Measurements from ENCODE around the gene SLC26A1. TPM values are rescaled to one million over a fixed set of nuclear protein-coding genes. Genes with fewer than 3 reads are reported as not detected.

Gene SLC26A1
- total RNA-seq, 2 experiments from 2014 or later: 0.30 TPM; not detected in 1

DNA sequence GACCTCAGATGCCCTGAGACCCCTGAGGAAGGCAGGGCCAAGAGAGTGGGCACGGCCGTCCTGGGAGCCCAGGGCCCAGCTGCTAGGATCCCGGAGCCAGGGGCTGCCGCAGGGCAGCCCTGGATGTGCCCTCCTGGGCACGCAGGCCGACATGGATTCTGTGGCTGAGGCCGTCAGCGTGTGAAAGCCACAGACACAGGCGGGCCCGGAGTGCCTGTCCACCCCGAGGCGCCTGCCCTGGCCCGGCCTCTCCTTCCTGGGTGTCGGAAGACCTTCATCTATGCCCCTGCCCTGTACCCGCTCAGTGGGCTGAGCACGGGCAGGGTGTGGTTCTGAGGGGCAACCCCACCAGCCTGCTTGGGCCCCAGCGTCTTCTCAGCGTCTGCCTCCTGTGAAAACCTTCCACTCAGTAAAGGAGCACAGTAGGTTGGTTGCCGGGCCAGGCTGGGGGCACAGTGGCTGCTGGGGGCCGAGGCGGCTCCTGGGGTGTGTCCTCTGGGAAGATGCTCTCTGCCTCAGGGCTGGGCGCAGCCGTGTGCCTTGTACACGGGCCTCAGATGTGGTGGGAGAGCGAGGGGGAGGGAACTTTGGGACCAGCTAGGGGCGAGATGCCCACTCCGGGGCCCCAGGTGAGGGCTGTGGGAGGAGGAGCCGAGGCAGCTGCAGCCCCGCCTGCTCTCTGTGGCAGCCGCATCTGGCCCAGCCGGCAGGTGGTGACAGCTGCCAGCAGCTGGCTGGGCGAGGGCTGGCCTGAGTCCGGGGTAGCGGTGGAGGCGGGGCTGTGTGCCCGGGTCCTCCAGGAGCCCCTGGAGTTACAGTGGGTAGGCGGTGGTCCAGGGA is 39.0 kb upstream of the SLC26A1 start:
- Histone ChIP-seq H2AFZ (ENCODE audit: low read length) (no peak overlapping the region), H3K36me3 (ENCODE audit: insufficient read depth, low read length) (no peaks in the 10 kb centered on the region), H3K27ac (ENCODE audit: low read depth, low read length, poor library complexity, severe bottlenecking) (no peak overlapping the region), H4K20me1 (ENCODE audit: insufficient read depth, low read length) (no peaks in the 10 kb centered on the region), H3K9me3 (ENCODE audit: low read length) (no peaks in the 10 kb centered on the region), H3K4me2 (ENCODE audit: low read length) (no peak overlapping the region), H3K4me3 (ENCODE audit: low read depth, low read length, poor library complexity, severe bottlenecking) (no peak overlapping the region), H3K9me2 (ENCODE audit: insufficient read depth, low read length) (no peaks in the 10 kb centered on the region), H3K4me1 (ENCODE audit: insufficient read depth, low read length, poor library complexity, severe bottlenecking) (no peaks in the 10 kb centered on the region), H3K79me2 (ENCODE audit: insufficient read depth, low read depth, low read length) (no peaks in the 10 kb centered on the region)
- ChIA-PET POLR2A (no interaction called here), CTCF (ENCODE audit: unreplicated experiment) (no interaction called here)
- TF ChIP-seq EZH2phosphoT487 (IDR thresholded peaks at IDR 0.05; ENCODE audit: borderline replicate concordance, low read depth, low read length): no peak
- TF ChIP-seq, protein P1, sequence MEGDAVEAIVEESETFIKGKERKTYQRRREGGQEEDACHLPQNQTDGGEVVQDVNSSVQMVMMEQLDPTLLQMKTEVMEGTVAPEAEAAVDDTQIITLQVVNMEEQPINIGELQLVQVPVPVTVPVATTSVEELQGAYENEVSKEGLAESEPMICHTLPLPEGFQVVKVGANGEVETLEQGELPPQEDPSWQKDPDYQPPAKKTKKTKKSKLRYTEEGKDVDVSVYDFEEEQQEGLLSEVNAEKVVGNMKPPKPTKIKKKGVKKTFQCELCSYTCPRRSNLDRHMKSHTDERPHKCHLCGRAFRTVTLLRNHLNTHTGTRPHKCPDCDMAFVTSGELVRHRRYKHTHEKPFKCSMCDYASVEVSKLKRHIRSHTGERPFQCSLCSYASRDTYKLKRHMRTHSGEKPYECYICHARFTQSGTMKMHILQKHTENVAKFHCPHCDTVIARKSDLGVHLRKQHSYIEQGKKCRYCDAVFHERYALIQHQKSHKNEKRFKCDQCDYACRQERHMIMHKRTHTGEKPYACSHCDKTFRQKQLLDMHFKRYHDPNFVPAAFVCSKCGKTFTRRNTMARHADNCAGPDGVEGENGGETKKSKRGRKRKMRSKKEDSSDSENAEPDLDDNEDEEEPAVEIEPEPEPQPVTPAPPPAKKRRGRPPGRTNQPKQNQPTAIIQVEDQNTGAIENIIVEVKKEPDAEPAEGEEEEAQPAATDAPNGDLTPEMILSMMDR (conservative IDR thresholded peaks at IDR 0.05; ENCODE audit: low read length): 0 out of 2 replicates have a peak, but pooled peaks have one; percentile 27
- DNase-seq (ENCODE audit: low spot score): no peak
- intact Hi-C loops (cut with micrococcal nuclease; ENCODE audit: unreplicated experiment): no loop called here
- BruUV-seq (replicated peaks): no TSS peak

GRCh38 chr4:1031346-1031745 is 38.1 kb upstream of the SLC26A1 start:
- Histone ChIP-seq H2AFZ (ENCODE audit: low read length) (no peak overlapping the region), H3K9me3 (ENCODE audit: low read length) (no peaks in the 10 kb centered on the region), H3K79me2 (ENCODE audit: insufficient read depth, low read depth, low read length) (no peaks in the 10 kb centered on the region), H3K4me2 (ENCODE audit: low read length) (no peak overlapping the region), H3K36me3 (ENCODE audit: insufficient read depth, low read length) (no peaks in the 10 kb centered on the region), H3K27ac (ENCODE audit: low read depth, low read length, poor library complexity, severe bottlenecking) (no peak overlapping the region), H4K20me1 (ENCODE audit: insufficient read depth, low read length) (no peaks in the 10 kb centered on the region), H3K4me3 (ENCODE audit: low read depth, low read length, poor library complexity, severe bottlenecking) (no peak overlapping the region), H3K9me2 (ENCODE audit: insufficient read depth, low read length) (no peaks in the 10 kb centered on the region), H3K4me1 (ENCODE audit: insufficient read depth, low read length, poor library complexity, severe bottlenecking) (peaks cover 5% of the 10 kb centered on the region)
- intact Hi-C loops (cut with micrococcal nuclease; ENCODE audit: unreplicated experiment): no loop called here
- ChIA-PET POLR2A (no interaction called here), CTCF (ENCODE audit: unreplicated experiment) (no interaction called here)
- no peak for DNase-seq (ENCODE audit: low spot score)
- TF ChIP-seq, protein P1 (conservative IDR thresholded peaks at IDR 0.05; ENCODE audit: low read length): no peak
- no peak for TF ChIP-seq EZH2phosphoT487 (IDR thresholded peaks at IDR 0.05; ENCODE audit: borderline replicate concordance, low read depth, low read length)
- BruUV-seq (replicated peaks): no TSS peak

GRCh38 chr4:1030559-1030958 is 37.4 kb upstream of the SLC26A1 start:
- Histone ChIP-seq H3K9me2 (ENCODE audit: insufficient read depth, low read length) (no peaks in the 10 kb centered on the region), H3K4me2 (ENCODE audit: low read length) (no peak overlapping the region), H3K79me2 (ENCODE audit: insufficient read depth, low read depth, low read length) (no peaks in the 10 kb centered on the region), H3K4me3 (ENCODE audit: low read depth, low read length, poor library complexity, severe bottlenecking) (no peak overlapping the region), H3K27ac (ENCODE audit: low read depth, low read length, poor library complexity, severe bottlenecking) (no peak overlapping the region), H3K36me3 (ENCODE audit: insufficient read depth, low read length) (no peaks in the 10 kb centered on the region), H3K4me1 (ENCODE audit: insufficient read depth, low read length, poor library complexity, severe bottlenecking) (peaks cover 13% of the 10 kb centered on the region), H4K20me1 (ENCODE audit: insufficient read depth, low read length) (no peaks in the 10 kb centered on the region), H2AFZ (ENCODE audit: low read length) (no peak overlapping the region), H3K9me3 (ENCODE audit: low read length) (no peaks in the 10 kb centered on the region)
- POLR2A ChIA-PET: no interaction called here
- TF ChIP-seq, protein P1 (conservative IDR thresholded peaks at IDR 0.05; ENCODE audit: low read length): no peak
- TF ChIP-seq EZH2phosphoT487 (IDR thresholded peaks at IDR 0.05; ENCODE audit: borderline replicate concordance, low read depth, low read length): no peak
- CTCF ChIA-PET (ENCODE audit: unreplicated experiment): no interaction called here
- intact Hi-C loops (cut with micrococcal nuclease; ENCODE audit: unreplicated experiment): no loop called here
- peak; percentile 20 for DNase-seq (ENCODE audit: low spot score)
- BruUV-seq (replicated peaks): no TSS peak

Data from OCI-LY7 (cell line).